Endothelial cell of umbilical vein (primary cell): ENCODE data around the gene SNPH. TPM values are rescaled to one million over a fixed set of nuclear protein-coding genes. Genes with fewer than 3 reads are reported as not detected.

Source experiments
- BruUV-seq: library from RNA; stranded (reverse); fragments of 400-500 nt; replicated peaks from 2 replicates; lab custom pipeline; 2021; lab: Mats Ljungman, UMichigan
- CTCF ChIA-PET: fragments of 300-600, 350-600 bp; sonication (Branson Sonifier 250); formaldehyde crosslinking; loops from one replicate; lab custom pipeline; 2021; ENCODE audit warnings: antibody characterized with exemption, inconsistent platforms; lab: Charles Lee
- POLR2A ChIA-PET: fragments of 300-600, 350-600 bp; sonication (Branson Sonifier 250); formaldehyde crosslinking; loops from one replicate; lab custom pipeline; 2021; ENCODE audit warnings: antibody characterized with exemption, inconsistent platforms; lab: Charles Lee
- DNase-seq: peaks from one replicate; pipeline ENCODE4 v3.0.0-alpha.2; 2011; ENCODE audit warnings: low read depth, low spot score
- FAIRE-seq: peaks from 2 replicates; lab custom pipeline; 2011; peaks lifted over from hg19 to GRCh38; lab: Jason Lieb, UNC
- H2AFZ ChIP-seq: 2 replicates; pipeline ENCODE4 v1.6.0; 2012; ENCODE audit warnings: low read depth, low read length, control low read depth, inconsistent platforms
- H3K27ac ChIP-seq: 2 replicates; pipeline ENCODE4 v1.5.1; 2011; ENCODE audit warnings: low read depth, mild to moderate bottlenecking, control low read depth, low read length, moderate library complexity; ENCODE audit not compliant: insufficient read depth
- H3K27me3 ChIP-seq, 2 experiments: 2 replicates each; pipeline versions ENCODE4 v1.6.0 to v1.6.1; 2011; ENCODE audit warnings: low read length in 2 of 2, mixed read lengths in 1 of 2; ENCODE audit not compliant: control insufficient read depth in 2 of 2, insufficient read depth in 2 of 2
- H3K36me3 ChIP-seq, 2 experiments: 2 replicates in 1 of 2; 3 replicates in 1 of 2; pipeline ENCODE4 v1.5.1; 2011; ENCODE audit warnings: low read length in 2 of 2, mild to moderate bottlenecking in 1 of 2, moderate library complexity in 1 of 2; ENCODE audit not compliant: control insufficient read depth in 2 of 2, insufficient read depth in 2 of 2; ENCODE audit errors: extremely low read depth in 1 of 2
- H3K4me1 ChIP-seq: 3 replicates; pipeline ENCODE4 v1.5.1; 2011; ENCODE audit warnings: mild to moderate bottlenecking, low read length; ENCODE audit not compliant: control insufficient read depth, insufficient read depth; ENCODE audit errors: extremely low read depth
- H3K4me2 ChIP-seq: 2 replicates; pipeline ENCODE4 v1.6.1; 2011; ENCODE audit warnings: low read length, control low read depth, mixed read lengths; ENCODE audit not compliant: insufficient read depth
- H3K4me3 ChIP-seq, 3 experiments: fragments of 200-600 bp in 1 of 3; sonication (generic), shearing (Covaris generic) in 1 of 3; replicated peaks in 1 of 3; 2 replicates each; pipeline ENCODE4 v1.5.1; 2011 to 2016; ENCODE audit warnings: control low read depth in 3 of 3, low read length in 3 of 3, mild to moderate bottlenecking in 2 of 3, inconsistent platforms in 1 of 3, low read depth in 1 of 3, moderate library complexity in 1 of 3; ENCODE audit not compliant: insufficient read depth in 1 of 3
- H3K79me2 ChIP-seq: 2 replicates; pipeline ENCODE4 v1.6.0; 2012; ENCODE audit warnings: low read length, inconsistent platforms; ENCODE audit not compliant: control insufficient read depth, insufficient read depth
- H3K9ac ChIP-seq: replicated peaks from 2 replicates; pipeline ENCODE3; 2011; ENCODE audit warnings: low read length, control low read depth; ENCODE audit not compliant: insufficient read depth; ENCODE audit errors: extremely low read depth
- H3K9me1 ChIP-seq: replicated peaks from 3 replicates; pipeline ENCODE4 v1.6.0; 2011; ENCODE audit warnings: mild to moderate bottlenecking, low read length; ENCODE audit not compliant: control insufficient read depth, insufficient read depth; ENCODE audit errors: extremely low read depth
- H3K9me3 ChIP-seq: replicated peaks from 2 replicates; pipeline ENCODE4 v1.5.1; 2012; ENCODE audit warnings: low read length, inconsistent platforms; ENCODE audit not compliant: control insufficient read depth, insufficient read depth
- H4K20me1 ChIP-seq: replicated peaks from 2 replicates; pipeline ENCODE3; 2011; ENCODE audit warnings: mild to moderate bottlenecking, low read length; ENCODE audit not compliant: control insufficient read depth, insufficient read depth; ENCODE audit errors: extremely low read depth
- FOS ChIP-seq: IDR thresholded peaks from 2 replicates; pipeline ENCODE4 v1.6.1; 2011; ENCODE audit warnings: mild to moderate bottlenecking, low read length, moderate library complexity, borderline replicate concordance; ENCODE audit not compliant: insufficient read depth
- GATA2 ChIP-seq: IDR thresholded peaks from 2 replicates; pipeline ENCODE4 v1.7.0; 2011; ENCODE audit warnings: low read depth, mild to moderate bottlenecking, moderate library complexity, mixed read lengths, low read length; ENCODE audit not compliant: insufficient read length, insufficient read depth
- MYC ChIP-seq: IDR thresholded peaks from one replicate; pipeline ENCODE4 v1.6.1; 2011; ENCODE audit warnings: mild to moderate bottlenecking, low read depth, low read length
- POLR2AphosphoS5 ChIP-seq: IDR thresholded peaks from 2 replicates; pipeline ENCODE4 v1.6.1; 2012; ENCODE audit warnings: low read depth, mild to moderate bottlenecking, control low read depth, low read length, moderate library complexity; ENCODE audit not compliant: insufficient read depth
- dilution Hi-C: fragments of 300-500 bp; cut with MboI; formaldehyde crosslinking; loops from one replicate; pipeline ENCODE4 v1.15.0; 2019; ENCODE audit warnings: low sequenced_read_pairs; ENCODE audit not compliant: extremely low pct_ligation_motif_present
- intact Hi-C: fragments of 100-400 bp; cut with micrococcal nuclease; formaldehyde crosslinking; loops from one replicate; pipeline ENCODE4 v1.10.0; 2022
- polyA plus RNA-seq, 4 experiments: library from polyadenylated mRNA; depleted of rRNA in 3 of 4; stranded (reverse) in 3 of 4; unstranded in 1 of 4; fragments of >200 nt; gene quantifications; 2 replicates each; pipeline versions ENCODE4 v1.2.1 to v1.2.3, GENCODE V29; 2011 to 2012; ENCODE audit warnings: missing spikeins in 1 of 4
- total RNA-seq: library from RNA; stranded (reverse); gene quantifications from 2 replicates; pipeline ENCODE4 v1.2.3, GENCODE V29; 2021
- TF ChIP-seq, protein P1 (sequence below): IDR thresholded peaks from 2 replicates; pipeline ENCODE4 v1.6.1; 2011; ENCODE audit not compliant: insufficient read depth, insufficient read length

Gene SNPH
- total and polyA plus RNA-seq, 2 donors (not counting 3 experiments of a cell fraction or from before 2014, with no cell fraction given), result 2.3 to 5.5 TPM

GRCh38 chr20:1225783-1226654 is 40.1 kb upstream of the SNPH start, which contains the start of gene RAD21L1:
RAD21L1 (plus strand) TSS chr20:1226044; CDS start chr20:1228454, 2,410 bp downstream.
- BruUV-seq, result no TSS peak
- peak; percentile 64 for FAIRE-seq
- no peak for TF ChIP-seq FOS
- peak; percentile 51 for TF ChIP-seq POLR2AphosphoS5
- no peak for TF ChIP-seq MYC
- TF ChIP-seq GATA2, result no peak
- TF ChIP-seq, protein P1, sequence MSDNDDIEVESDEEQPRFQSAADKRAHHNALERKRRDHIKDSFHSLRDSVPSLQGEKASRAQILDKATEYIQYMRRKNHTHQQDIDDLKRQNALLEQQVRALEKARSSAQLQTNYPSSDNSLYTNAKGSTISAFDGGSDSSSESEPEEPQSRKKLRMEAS, result no peak
- intact Hi-C loops, result loop anchor here (1.0 to 5.0 kb wide), 7 partner anchors 41 to 244 kb away; partner anchors contain the start of genes FKBP1A, PSMF1 and SNPH
- Histone ChIP-seq H3K9me3 (no peaks in the 10 kb centered on the region), H3K4me2 (peak within 1 kb of the TSS; percentile 92), H3K4me1 (peaks cover 6% of the 10 kb centered on the region), H3K27me3 (peaks cover 0 to 23% of the 10 kb centered on the region in 2 experiments), H4K20me1 (no peaks in the 10 kb centered on the region), H3K9me1 (no peaks in the 10 kb centered on the region), H2AFZ (peak within 1 kb of the TSS; percentile 99), H3K4me3 (peak within 1 kb of the TSS; percentile 70 to 90 (median 71)), H3K79me2 (no peaks in the 10 kb centered on the region), H3K27ac (peak within 1 kb of the TSS; percentile 70), H3K36me3 (no peaks in the 10 kb centered on the region), H3K9ac (peak within 1 kb of the TSS; percentile 74)
- POLR2A ChIA-PET, result interaction anchor here (0.6 to 0.7 kb wide), 2 partner anchors 16 to 118 kb away, joined by 3 read pairs; no protein-coding TSS in a partner anchor
- CTCF ChIA-PET, result interaction anchor here (0.9 to 1.2 kb wide), 5 partner anchors 16 to 278 kb away, joined by 3 to 5 read pairs (median 4); no protein-coding TSS in a partner anchor
- dilution Hi-C loops, result no loop called here
- peak; percentile 50 for DNase-seq
